Measurements from ENCODE around the gene HRH2.
"Not testable (repeated sequence)": the region's sequence is repeated elsewhere in the genome, so short reads cannot be mapped to it uniquely, and the experiment has no call there.

Gene HRH2

GRCh38 chr5:175741556-175741955 lies 83.7 kb downstream of the HRH2 start:
- no peak for DNase-seq (ENCODE audit: low spot score)

- no peak for DNase-seq (ENCODE audit: low spot score)
Observed at GRCh38 chr5:175742290-175742994, 84.6 kb downstream of the HRH2 start.

GRCh38 chr5:175743676-175744210 lies 85.9 kb downstream of the HRH2 start:
- peak; percentile 14 for DNase-seq (ENCODE audit: low spot score)

GRCh38 chr5:175745210-175745609 lies 87.3 kb downstream of the HRH2 start:
- no peak for DNase-seq (ENCODE audit: low spot score)

GRCh38 chr5:175746851-175747250 lies 89.0 kb downstream of the HRH2 start:
- DNase-seq (ENCODE audit: low spot score): peak; percentile 34

GRCh38 chr5:175747539-175748060 lies 89.7 kb downstream of the HRH2 start:
- DNase-seq (ENCODE audit: low spot score): no peak

- no peak for DNase-seq (ENCODE audit: low spot score)
Observed at GRCh38 chr5:175748650-175749049, 90.8 kb downstream of the HRH2 start.

GRCh38 chr5:175749591-175749990 lies 91.7 kb downstream of the HRH2 start:
- DNase-seq (ENCODE audit: low spot score): no peak

GRCh38 chr5:175750511-175750931 lies 92.7 kb downstream of the HRH2 start:
- DNase-seq (ENCODE audit: low spot score): no peak

GRCh38 chr5:175751369-175751768 lies 93.5 kb downstream of the HRH2 start:
- DNase-seq (ENCODE audit: low spot score): no peak

- DNase-seq (ENCODE audit: low spot score): no peak
Observed at GRCh38 chr5:175752826-175753535, 95.1 kb downstream of the HRH2 start.

GRCh38 chr5:175753536-175754402 lies 95.9 kb downstream of the HRH2 start:
- peak; percentile 4 for DNase-seq (ENCODE audit: low spot score)

GRCh38 chr5:175759991-175760390 lies 102.1 kb downstream of the HRH2 start:
- DNase-seq (ENCODE audit: low spot score): not testable (repeated sequence)
